ENCODE measurements around the gene ASB16. TPM values are rescaled to one million over a fixed set of nuclear protein-coding genes. Genes with fewer than 3 reads are reported as not detected.

The ASB16 gene
- total RNA-seq, 1 experiment from 2014 or later = 0.11 TPM

DNA sequence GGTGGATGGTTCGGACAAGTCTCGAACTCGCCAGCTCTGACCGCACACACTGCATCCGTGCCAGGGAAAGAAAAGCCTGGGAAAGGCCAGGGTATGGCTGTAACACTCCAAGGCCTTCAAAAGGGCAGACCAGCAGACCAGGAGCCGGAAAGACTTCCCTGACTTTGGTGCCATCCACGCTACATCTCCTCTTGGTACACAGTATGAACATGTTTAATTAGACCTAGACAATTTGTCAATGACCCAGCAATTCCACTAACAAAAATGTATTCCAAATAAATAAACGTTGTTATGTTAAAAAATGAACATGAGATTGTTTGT, 46.4 kb upstream of the ASB16 start:
- CTCF ChIA-PET = interaction anchor here (0.8 to 5.0 kb wide), 23 partner anchors 8 to 399 kb away, joined by 3 to 32 read pairs (median 9); partner anchors contain the start of genes FAM171A2, GRN, HROB and TMUB2
- TF ChIP-seq, protein P1, sequence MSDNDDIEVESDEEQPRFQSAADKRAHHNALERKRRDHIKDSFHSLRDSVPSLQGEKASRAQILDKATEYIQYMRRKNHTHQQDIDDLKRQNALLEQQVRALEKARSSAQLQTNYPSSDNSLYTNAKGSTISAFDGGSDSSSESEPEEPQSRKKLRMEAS (CRISPR knock-in tag; IDR thresholded peaks at IDR 0.05) = no peak
- no peak for TF ChIP-seq GABPB1 (CRISPR knock-in tag; IDR thresholded peaks at IDR 0.05)
- TF ChIP-seq, protein P2, sequence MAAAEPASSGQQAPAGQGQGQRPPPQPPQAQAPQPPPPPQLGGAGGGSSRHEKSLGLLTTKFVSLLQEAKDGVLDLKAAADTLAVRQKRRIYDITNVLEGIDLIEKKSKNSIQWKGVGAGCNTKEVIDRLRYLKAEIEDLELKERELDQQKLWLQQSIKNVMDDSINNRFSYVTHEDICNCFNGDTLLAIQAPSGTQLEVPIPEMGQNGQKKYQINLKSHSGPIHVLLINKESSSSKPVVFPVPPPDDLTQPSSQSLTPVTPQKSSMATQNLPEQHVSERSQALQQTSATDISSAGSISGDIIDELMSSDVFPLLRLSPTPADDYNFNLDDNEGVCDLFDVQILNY (CRISPR knock-in tag; IDR thresholded peaks at IDR 0.05) = no peak
- TF ChIP-seq, protein P3, sequence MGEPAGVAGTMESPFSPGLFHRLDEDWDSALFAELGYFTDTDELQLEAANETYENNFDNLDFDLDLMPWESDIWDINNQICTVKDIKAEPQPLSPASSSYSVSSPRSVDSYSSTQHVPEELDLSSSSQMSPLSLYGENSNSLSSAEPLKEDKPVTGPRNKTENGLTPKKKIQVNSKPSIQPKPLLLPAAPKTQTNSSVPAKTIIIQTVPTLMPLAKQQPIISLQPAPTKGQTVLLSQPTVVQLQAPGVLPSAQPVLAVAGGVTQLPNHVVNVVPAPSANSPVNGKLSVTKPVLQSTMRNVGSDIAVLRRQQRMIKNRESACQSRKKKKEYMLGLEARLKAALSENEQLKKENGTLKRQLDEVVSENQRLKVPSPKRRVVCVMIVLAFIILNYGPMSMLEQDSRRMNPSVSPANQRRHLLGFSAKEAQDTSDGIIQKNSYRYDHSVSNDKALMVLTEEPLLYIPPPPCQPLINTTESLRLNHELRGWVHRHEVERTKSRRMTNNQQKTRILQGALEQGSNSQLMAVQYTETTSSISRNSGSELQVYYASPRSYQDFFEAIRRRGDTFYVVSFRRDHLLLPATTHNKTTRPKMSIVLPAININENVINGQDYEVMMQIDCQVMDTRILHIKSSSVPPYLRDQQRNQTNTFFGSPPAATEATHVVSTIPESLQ (CRISPR knock-in tag; IDR thresholded peaks at IDR 0.05) = no peak
- TF ChIP-seq, protein P4, sequence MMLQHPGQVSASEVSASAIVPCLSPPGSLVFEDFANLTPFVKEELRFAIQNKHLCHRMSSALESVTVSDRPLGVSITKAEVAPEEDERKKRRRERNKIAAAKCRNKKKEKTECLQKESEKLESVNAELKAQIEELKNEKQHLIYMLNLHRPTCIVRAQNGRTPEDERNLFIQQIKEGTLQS (CRISPR knock-in tag; conservative IDR thresholded peaks at IDR 0.05) = no peak
- peaks cover 34% of the 10 kb centered on the region for H3K4me1 Mint-ChIP-seq
- no peak for DNase-seq (ENCODE audit: low spot score)
- H3K4me3 Mint-ChIP-seq = peak overlapping the region; percentile 87
- no peaks in the 10 kb centered on the region for H3K36me3 Mint-ChIP-seq
- H3K9me3 Mint-ChIP-seq = no peaks in the 10 kb centered on the region
- POLR2A ChIA-PET = interaction anchor here (0.9 to 1.7 kb wide), 8 partner anchors 13 to 98 kb away, joined by 3 to 9 read pairs (median 5); partner anchors contain the start of gene LSM12
- peak overlapping the region; percentile 97 for H3K27ac Mint-ChIP-seq
- no peaks in the 10 kb centered on the region for H3K27me3 Mint-ChIP-seq (ENCODE audit: low read depth)
- ATAC-seq = no peak

DNA sequence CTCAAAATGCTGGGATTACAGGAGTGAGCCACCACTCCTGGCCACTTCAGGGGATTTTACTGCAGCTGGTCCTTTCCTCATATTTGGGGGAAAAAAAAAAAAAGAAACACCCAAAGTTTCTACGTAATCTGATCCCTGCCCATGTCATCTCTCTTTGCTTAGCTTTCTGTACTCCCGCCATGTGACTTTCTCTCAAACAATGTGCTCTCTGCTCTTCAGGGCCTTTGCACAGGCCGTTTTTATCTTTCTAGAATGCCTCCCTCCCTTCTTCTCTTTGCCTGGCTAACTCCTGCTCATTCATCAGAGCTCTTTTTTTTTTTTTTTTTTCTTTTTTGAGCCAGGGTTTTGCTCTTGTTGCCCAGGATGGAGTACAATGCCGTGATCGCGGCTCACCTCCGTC, 42.1 kb upstream of the ASB16 start:
- no peak for TF ChIP-seq NR1H2 (CRISPR knock-in tag; IDR thresholded peaks at IDR 0.05)
- no peak for TF ChIP-seq GRHL2 (CRISPR knock-in tag; IDR thresholded peaks at IDR 0.05; ENCODE audit: insufficient replicate concordance, severe bottlenecking)
- no peak for TF ChIP-seq ETV6 (CRISPR knock-in tag; IDR thresholded peaks at IDR 0.05)
- no peak for TF ChIP-seq NFATC4 (CRISPR knock-in tag; IDR thresholded peaks at IDR 0.05)
- TF ChIP-seq, protein P5, sequence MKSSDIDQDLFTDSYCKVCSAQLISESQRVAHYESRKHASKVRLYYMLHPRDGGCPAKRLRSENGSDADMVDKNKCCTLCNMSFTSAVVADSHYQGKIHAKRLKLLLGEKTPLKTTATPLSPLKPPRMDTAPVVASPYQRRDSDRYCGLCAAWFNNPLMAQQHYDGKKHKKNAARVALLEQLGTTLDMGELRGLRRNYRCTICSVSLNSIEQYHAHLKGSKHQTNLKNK (CRISPR knock-in tag; IDR thresholded peaks at IDR 0.05) = no peak
- TF ChIP-seq ZNF423 (CRISPR knock-in tag; IDR thresholded peaks at IDR 0.05) = no peak
- TF ChIP-seq CREB1 (CRISPR knock-in tag; IDR thresholded peaks at IDR 0.05) = no peak
- TF ChIP-seq, protein P6, sequence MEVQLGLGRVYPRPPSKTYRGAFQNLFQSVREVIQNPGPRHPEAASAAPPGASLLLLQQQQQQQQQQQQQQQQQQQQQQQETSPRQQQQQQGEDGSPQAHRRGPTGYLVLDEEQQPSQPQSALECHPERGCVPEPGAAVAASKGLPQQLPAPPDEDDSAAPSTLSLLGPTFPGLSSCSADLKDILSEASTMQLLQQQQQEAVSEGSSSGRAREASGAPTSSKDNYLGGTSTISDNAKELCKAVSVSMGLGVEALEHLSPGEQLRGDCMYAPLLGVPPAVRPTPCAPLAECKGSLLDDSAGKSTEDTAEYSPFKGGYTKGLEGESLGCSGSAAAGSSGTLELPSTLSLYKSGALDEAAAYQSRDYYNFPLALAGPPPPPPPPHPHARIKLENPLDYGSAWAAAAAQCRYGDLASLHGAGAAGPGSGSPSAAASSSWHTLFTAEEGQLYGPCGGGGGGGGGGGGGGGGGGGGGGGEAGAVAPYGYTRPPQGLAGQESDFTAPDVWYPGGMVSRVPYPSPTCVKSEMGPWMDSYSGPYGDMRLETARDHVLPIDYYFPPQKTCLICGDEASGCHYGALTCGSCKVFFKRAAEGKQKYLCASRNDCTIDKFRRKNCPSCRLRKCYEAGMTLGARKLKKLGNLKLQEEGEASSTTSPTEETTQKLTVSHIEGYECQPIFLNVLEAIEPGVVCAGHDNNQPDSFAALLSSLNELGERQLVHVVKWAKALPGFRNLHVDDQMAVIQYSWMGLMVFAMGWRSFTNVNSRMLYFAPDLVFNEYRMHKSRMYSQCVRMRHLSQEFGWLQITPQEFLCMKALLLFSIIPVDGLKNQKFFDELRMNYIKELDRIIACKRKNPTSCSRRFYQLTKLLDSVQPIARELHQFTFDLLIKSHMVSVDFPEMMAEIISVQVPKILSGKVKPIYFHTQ (CRISPR knock-in tag; IDR thresholded peaks at IDR 0.05) = no peak
- TF ChIP-seq, protein P7, sequence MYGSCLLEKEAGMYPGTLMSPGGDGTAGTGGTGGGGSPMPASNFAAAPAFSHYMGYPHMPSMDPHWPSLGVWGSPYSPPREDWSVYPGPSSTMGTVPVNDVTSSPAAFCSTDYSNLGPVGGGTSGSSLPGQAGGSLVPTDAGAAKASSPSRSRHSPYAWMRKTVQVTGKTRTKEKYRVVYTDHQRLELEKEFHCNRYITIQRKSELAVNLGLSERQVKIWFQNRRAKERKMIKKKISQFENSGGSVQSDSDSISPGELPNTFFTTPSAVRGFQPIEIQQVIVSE (CRISPR knock-in tag; IDR thresholded peaks at IDR 0.05; ENCODE audit: borderline replicate concordance) = no peak
- no peak for TF ChIP-seq JAZF1 (CRISPR knock-in tag; IDR thresholded peaks at IDR 0.05)
- TF ChIP-seq, protein P1 (CRISPR knock-in tag; IDR thresholded peaks at IDR 0.05) = no peak
- TF ChIP-seq, protein P8, sequence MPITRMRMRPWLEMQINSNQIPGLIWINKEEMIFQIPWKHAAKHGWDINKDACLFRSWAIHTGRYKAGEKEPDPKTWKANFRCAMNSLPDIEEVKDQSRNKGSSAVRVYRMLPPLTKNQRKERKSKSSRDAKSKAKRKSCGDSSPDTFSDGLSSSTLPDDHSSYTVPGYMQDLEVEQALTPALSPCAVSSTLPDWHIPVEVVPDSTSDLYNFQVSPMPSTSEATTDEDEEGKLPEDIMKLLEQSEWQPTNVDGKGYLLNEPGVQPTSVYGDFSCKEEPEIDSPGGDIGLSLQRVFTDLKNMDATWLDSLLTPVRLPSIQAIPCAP (CRISPR knock-in tag; IDR thresholded peaks at IDR 0.05) = no peak
- TF ChIP-seq ZNF317 (CRISPR knock-in tag; IDR thresholded peaks at IDR 0.05; ENCODE audit: borderline replicate concordance, low read depth) = no peak
- TF ChIP-seq, protein P9, sequence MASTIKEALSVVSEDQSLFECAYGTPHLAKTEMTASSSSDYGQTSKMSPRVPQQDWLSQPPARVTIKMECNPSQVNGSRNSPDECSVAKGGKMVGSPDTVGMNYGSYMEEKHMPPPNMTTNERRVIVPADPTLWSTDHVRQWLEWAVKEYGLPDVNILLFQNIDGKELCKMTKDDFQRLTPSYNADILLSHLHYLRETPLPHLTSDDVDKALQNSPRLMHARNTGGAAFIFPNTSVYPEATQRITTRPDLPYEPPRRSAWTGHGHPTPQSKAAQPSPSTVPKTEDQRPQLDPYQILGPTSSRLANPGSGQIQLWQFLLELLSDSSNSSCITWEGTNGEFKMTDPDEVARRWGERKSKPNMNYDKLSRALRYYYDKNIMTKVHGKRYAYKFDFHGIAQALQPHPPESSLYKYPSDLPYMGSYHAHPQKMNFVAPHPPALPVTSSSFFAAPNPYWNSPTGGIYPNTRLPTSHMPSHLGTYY (CRISPR knock-in tag; IDR thresholded peaks at IDR 0.05) = no peak
- no peak for TF ChIP-seq SP1 (CRISPR knock-in tag; conservative IDR thresholded peaks at IDR 0.05)
- no peak for TF ChIP-seq TEAD4 (CRISPR knock-in tag; IDR thresholded peaks at IDR 0.05)
- no peak for TF ChIP-seq FOXJ3 (CRISPR knock-in tag; IDR thresholded peaks at IDR 0.05; ENCODE audit: borderline replicate concordance)
- TF ChIP-seq IRF2 (CRISPR knock-in tag; IDR thresholded peaks at IDR 0.05; ENCODE audit: borderline replicate concordance, low read depth) = no peak
- TF ChIP-seq, protein P10, sequence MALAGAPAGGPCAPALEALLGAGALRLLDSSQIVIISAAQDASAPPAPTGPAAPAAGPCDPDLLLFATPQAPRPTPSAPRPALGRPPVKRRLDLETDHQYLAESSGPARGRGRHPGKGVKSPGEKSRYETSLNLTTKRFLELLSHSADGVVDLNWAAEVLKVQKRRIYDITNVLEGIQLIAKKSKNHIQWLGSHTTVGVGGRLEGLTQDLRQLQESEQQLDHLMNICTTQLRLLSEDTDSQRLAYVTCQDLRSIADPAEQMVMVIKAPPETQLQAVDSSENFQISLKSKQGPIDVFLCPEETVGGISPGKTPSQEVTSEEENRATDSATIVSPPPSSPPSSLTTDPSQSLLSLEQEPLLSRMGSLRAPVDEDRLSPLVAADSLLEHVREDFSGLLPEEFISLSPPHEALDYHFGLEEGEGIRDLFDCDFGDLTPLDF (CRISPR knock-in tag; IDR thresholded peaks at IDR 0.05) = no peak
- TF ChIP-seq, protein P2 (CRISPR knock-in tag; IDR thresholded peaks at IDR 0.05) = no peak
- no peaks in the 10 kb centered on the region for H3K36me3 Mint-ChIP-seq
- H3K27ac Mint-ChIP-seq = no peak overlapping the region
- no peak for DNase-seq (ENCODE audit: low spot score)
- H3K27me3 Mint-ChIP-seq (ENCODE audit: low read depth) = no peaks in the 10 kb centered on the region
- H3K9me3 Mint-ChIP-seq = no peaks in the 10 kb centered on the region
- ChIA-PET CTCF (interaction anchor here (0.6 to 2.7 kb wide), 7 partner anchors 13 to 91 kb away, joined by 3 to 10 read pairs (median 4); partner anchors contain the start of gene UBTF), POLR2A (no interaction called here)
- no peak for ATAC-seq
- H3K4me3 Mint-ChIP-seq = no peak overlapping the region
- peaks cover 5% of the 10 kb centered on the region for H3K4me1 Mint-ChIP-seq
